ENCODE measurements around the gene USP6NL. TPM values are rescaled to one million over a fixed set of nuclear protein-coding genes. Genes with fewer than 3 reads are reported as not detected.

USP6NL gene
- total RNA-seq (2022) (34.1 and 35.6 TPM in 2 replicates), Bru-seq, nascent RNA (percentile 90 among the genes with signal in this experiment), BruChase-seq, experiment 1, labeled RNA remaining after a 2-hour chase (percentile 80 among the genes with signal in this experiment), BruChase-seq, experiment 2, labeled RNA remaining after a 6-hour chase (percentile 72 among the genes with signal in this experiment)
- long read RNA-seq, full-length matches to known transcripts = 52 of 79 reads
- long read RNA-seq, partial matches to known transcripts = 4 of 79 reads
- long read RNA-seq, other reads (novel, unspliced or antisense) = 23 of 79 reads

GRCh38 chr10:11611248-11612020 is at the start of gene USP6NL:
Gene USP6NL (minus strand): TSS chr10:11611650. CDS start chr10:11597634, 14,016 bp downstream.
- Mint-ChIP-seq H3K9me3 (ENCODE audit: unreplicated experiment) (no peaks in the 10 kb centered on the region), H3K27me3 (ENCODE audit: insufficient read depth, unreplicated experiment) (no peaks in the 10 kb centered on the region), H3K36me3 (ENCODE audit: insufficient read depth, unreplicated experiment) (peaks cover 6% of the 10 kb centered on the region), H3K4me3 (ENCODE audit: unreplicated experiment) (peak within 1 kb of the TSS; percentile 82), H3K27ac (ENCODE audit: unreplicated experiment) (peak within 1 kb of the TSS; percentile 81), H3K4me1 (ENCODE audit: low read depth, unreplicated experiment) (peaks cover 25% of the 10 kb centered on the region)
- CTCF ChIA-PET = interaction anchor here (0.8 to 2.3 kb wide), 3 partner anchors 94 to 146 kb away, joined by 3 to 8 read pairs (median 4); no protein-coding TSS in a partner anchor
- Histone ChIP-seq H3K4me3 (ENCODE audit: low read depth, low read length) (peak within 1 kb of the TSS; percentile 94), H3K9me3 (no peaks in the 10 kb centered on the region), H3K36me3 (ENCODE audit: control insufficient read depth, insufficient read depth, low read length) (no peaks in the 10 kb centered on the region), H3K27me3 (replicated peaks; ENCODE audit: control insufficient read depth, insufficient read depth, low read length) (no peaks in the 10 kb centered on the region), H3K4me1 (peaks cover 46% of the 10 kb centered on the region)
- peak; percentile 95 to 99 for DNase-seq
- TF ChIP-seq, protein P1, sequence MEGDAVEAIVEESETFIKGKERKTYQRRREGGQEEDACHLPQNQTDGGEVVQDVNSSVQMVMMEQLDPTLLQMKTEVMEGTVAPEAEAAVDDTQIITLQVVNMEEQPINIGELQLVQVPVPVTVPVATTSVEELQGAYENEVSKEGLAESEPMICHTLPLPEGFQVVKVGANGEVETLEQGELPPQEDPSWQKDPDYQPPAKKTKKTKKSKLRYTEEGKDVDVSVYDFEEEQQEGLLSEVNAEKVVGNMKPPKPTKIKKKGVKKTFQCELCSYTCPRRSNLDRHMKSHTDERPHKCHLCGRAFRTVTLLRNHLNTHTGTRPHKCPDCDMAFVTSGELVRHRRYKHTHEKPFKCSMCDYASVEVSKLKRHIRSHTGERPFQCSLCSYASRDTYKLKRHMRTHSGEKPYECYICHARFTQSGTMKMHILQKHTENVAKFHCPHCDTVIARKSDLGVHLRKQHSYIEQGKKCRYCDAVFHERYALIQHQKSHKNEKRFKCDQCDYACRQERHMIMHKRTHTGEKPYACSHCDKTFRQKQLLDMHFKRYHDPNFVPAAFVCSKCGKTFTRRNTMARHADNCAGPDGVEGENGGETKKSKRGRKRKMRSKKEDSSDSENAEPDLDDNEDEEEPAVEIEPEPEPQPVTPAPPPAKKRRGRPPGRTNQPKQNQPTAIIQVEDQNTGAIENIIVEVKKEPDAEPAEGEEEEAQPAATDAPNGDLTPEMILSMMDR (IDR thresholded peaks at IDR 0.05; ENCODE audit: insufficient read depth in 1 of 2, low read depth in 1 of 2, low read length in 1 of 2, severe bottlenecking in 1 of 2, unreplicated experiment in 1 of 2) = no peak
- BruUV-seq (replicated peaks) = no TSS peak
- POLR2A ChIA-PET = interaction anchor here (0.7 to 1.0 kb wide), 2 partner anchors 74 to 105 kb away, joined by 3 to 4 read pairs; no protein-coding TSS in a partner anchor
- intact Hi-C loops (cut with micrococcal nuclease; ENCODE audit: unreplicated experiment) = loop anchor here (1.0 to 2.0 kb wide), 5 partner anchors 8 to 114 kb away; no protein-coding TSS in a partner anchor

- no peaks in the 10 kb centered on the region for H3K36me3 ChIP-seq (ENCODE audit: control insufficient read depth, insufficient read depth, low read length)
- H3K4me1 ChIP-seq = no peaks in the 10 kb centered on the region
- no peaks in the 10 kb centered on the region for H3K9me3 ChIP-seq
- Mint-ChIP-seq H3K4me3 (ENCODE audit: unreplicated experiment) (no peak overlapping the region), H3K36me3 (ENCODE audit: insufficient read depth, unreplicated experiment) (no peaks in the 10 kb centered on the region), H3K9me3 (ENCODE audit: unreplicated experiment) (no peaks in the 10 kb centered on the region), H3K27me3 (ENCODE audit: insufficient read depth, unreplicated experiment) (peaks cover 2% of the 10 kb centered on the region), H3K27ac (ENCODE audit: unreplicated experiment) (no peak overlapping the region), H3K4me1 (ENCODE audit: low read depth, unreplicated experiment) (peaks cover 6% of the 10 kb centered on the region)
- no peaks in the 10 kb centered on the region for H3K27me3 ChIP-seq (replicated peaks; ENCODE audit: control insufficient read depth, insufficient read depth, low read length)
- ChIA-PET POLR2A (interaction anchor here (0.6 kb wide), 1 partner anchor 410 kb away, joined by 3 read pairs; the partner anchor contains the start of gene DHTKD1), CTCF (no interaction called here)
- TF ChIP-seq, protein P1 (IDR thresholded peaks at IDR 0.05; ENCODE audit: insufficient read depth in 1 of 2, low read depth in 1 of 2, low read length in 1 of 2, severe bottlenecking in 1 of 2, unreplicated experiment in 1 of 2) = no peak
- DNase-seq = peak in 1 of 2 experiments; percentile 30
- intact Hi-C loops (cut with micrococcal nuclease; ENCODE audit: unreplicated experiment) = no loop called here
- BruUV-seq (replicated peaks) = no TSS peak
- H3K4me3 ChIP-seq (ENCODE audit: low read depth, low read length) = no peak overlapping the region
These were observed 47.4 kb upstream of the USP6NL start for GRCh38 chr10:11658801-11659368.

DNA sequence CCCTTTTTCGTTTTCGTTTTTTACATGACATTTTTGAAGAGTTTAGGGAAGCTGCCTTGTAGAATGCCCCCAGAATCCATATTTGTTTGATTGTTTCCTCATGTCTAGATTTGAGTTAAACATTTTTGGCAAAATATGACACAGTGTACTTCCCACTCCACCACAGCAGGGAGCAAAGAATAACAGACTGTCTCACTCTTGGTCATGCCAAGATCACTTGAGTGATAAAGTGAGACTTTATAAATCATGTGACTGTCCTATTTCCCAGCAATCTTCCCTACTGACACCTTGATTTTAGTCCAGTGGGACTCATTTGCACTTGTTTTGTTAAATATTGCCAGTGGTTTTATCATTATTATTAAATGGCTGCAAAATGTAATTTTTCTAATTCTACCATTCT is 44.4 kb upstream of the USP6NL start:
- Mint-ChIP-seq H3K36me3 (ENCODE audit: insufficient read depth, unreplicated experiment) (no peaks in the 10 kb centered on the region), H3K4me3 (ENCODE audit: unreplicated experiment) (no peak overlapping the region), H3K9me3 (ENCODE audit: unreplicated experiment) (no peaks in the 10 kb centered on the region), H3K4me1 (ENCODE audit: low read depth, unreplicated experiment) (peaks cover under 1% of the 10 kb centered on the region), H3K27me3 (ENCODE audit: insufficient read depth, unreplicated experiment) (peaks cover 6% of the 10 kb centered on the region), H3K27ac (ENCODE audit: unreplicated experiment) (no peak overlapping the region)
- Histone ChIP-seq H3K27me3 (replicated peaks; ENCODE audit: control insufficient read depth, insufficient read depth, low read length) (no peaks in the 10 kb centered on the region), H3K4me1 (no peaks in the 10 kb centered on the region), H3K4me3 (ENCODE audit: low read depth, low read length) (no peak overlapping the region), H3K9me3 (no peaks in the 10 kb centered on the region), H3K36me3 (ENCODE audit: control insufficient read depth, insufficient read depth, low read length) (no peaks in the 10 kb centered on the region)
- ChIA-PET CTCF (no interaction called here), POLR2A (no interaction called here)
- BruUV-seq (replicated peaks) = no TSS peak
- no peak for DNase-seq
- intact Hi-C loops (cut with micrococcal nuclease; ENCODE audit: unreplicated experiment) = no loop called here
- TF ChIP-seq, protein P1 (IDR thresholded peaks at IDR 0.05; ENCODE audit: insufficient read depth in 1 of 2, low read depth in 1 of 2, low read length in 1 of 2, severe bottlenecking in 1 of 2, unreplicated experiment in 1 of 2) = no peak

All from Caco-2 (cell line).